DMS53 treated with DMSO at 0.1 percent for 48 hours (cell line): ENCODE results near the gene ZNF296.

Experiments
- DNase-seq: peaks from one replicate; lab custom pipeline; 2025; ENCODE audit not compliant: unreplicated experiment; lab: John Stamatoyannopoulos, UW

Gene ZNF296

GRCh38 chr19:45061965-45062364 is 14.3 kb downstream of the ZNF296 start:
- no peak for DNase-seq

GRCh38 chr19:45059258-45059965 is 16.9 kb downstream of the ZNF296 start:
- DNase-seq = peak; percentile 19

GRCh38 chr19:45058622-45059159 is 17.6 kb downstream of the ZNF296 start:
- DNase-seq = no peak

DNA sequence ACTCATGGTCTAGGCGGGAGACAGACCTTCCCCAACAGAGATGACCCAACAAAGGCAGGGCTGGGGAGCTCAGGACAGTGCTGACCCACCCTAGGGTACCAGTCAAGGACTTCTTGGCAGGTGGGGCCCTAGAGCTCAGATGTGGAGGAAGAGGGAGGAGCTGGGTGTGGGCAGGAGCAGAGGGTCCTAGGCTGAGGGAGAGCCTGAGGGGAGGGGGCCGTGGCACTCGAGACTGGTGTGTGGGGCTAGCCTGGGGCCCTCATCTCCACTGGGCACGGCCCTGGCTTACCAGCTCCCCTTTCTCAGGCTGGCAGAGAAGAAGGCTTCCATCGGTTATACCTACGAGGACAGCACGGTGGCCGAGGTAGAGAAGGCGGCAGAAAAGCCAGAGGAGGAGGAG is 18.8 kb downstream of the ZNF296 start:
- no peak for DNase-seq

DNA sequence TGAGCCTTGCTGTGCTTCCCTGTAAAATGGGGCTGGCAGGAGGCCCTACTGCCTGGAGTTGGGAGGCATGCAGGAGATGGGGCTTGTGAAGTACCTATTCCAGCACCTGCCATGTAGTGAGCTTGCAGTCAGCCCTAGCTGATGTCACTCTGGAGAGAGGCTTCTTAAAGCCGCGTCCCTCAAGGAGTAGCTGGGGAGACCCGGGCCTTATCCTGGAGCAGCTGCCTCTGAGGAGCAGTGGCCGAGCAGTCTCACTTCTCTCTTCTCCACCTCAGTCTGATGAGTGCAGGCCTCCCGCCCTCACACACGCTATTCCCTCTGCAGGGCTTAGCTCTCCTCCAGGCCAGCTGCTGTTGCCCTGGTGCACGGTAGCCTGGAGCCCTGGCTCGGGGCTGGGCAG is 19.4 kb downstream of the ZNF296 start:
- no peak for DNase-seq

DNA sequence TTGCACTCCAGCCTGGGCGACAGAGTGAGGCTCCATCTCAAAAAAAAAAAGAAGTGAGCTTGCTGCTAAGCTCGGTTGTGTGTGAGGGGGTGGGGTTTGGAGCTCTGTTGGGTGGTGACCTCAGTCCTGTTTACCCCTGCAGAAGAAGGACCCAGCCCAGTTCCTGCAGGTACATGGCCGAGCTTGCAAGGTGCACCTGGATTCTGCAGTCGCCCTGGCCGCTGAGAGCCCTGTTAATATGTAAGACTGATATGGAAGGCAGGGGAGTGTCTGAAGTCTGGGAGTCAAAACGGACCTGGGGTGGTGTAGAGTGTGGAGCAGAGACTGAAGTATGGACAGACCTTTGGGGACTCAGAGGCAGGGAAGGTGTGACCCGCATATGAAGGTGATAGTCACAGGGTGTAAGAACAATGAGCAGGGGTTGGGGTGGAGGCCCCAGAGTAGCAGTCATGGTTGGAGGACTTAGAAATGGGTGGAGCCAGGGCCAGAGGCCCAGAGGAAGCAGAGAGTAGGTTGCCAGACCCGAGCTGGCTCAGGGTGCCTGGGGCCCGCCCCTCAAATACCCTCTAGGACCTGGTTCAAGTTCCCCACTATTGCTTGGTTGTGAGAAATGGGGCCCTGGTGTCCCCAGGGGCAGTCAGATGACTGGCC is 24.2 kb downstream of the ZNF296 start:
- DNase-seq = no peak

DNA sequence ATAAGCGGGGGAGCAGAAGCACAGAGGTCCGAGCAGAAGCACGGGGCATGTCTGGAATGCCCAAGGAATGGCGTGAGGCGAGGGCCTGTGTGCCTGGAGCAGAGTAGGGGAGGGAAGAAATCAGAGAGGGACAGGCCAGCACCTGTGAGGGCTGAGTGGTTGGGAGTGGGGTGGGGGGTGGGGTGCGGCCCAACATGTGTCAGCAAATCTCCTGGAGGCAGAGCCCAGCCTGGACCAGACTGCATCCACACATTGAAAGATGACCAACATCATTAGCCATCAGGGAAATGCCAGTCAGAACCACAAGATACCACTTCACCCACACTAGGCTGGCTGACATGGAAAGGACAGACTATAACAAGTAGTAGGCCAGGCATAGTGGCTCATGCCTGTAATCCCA is 26.2 kb downstream of the ZNF296 start:
- no peak for DNase-seq

DNA sequence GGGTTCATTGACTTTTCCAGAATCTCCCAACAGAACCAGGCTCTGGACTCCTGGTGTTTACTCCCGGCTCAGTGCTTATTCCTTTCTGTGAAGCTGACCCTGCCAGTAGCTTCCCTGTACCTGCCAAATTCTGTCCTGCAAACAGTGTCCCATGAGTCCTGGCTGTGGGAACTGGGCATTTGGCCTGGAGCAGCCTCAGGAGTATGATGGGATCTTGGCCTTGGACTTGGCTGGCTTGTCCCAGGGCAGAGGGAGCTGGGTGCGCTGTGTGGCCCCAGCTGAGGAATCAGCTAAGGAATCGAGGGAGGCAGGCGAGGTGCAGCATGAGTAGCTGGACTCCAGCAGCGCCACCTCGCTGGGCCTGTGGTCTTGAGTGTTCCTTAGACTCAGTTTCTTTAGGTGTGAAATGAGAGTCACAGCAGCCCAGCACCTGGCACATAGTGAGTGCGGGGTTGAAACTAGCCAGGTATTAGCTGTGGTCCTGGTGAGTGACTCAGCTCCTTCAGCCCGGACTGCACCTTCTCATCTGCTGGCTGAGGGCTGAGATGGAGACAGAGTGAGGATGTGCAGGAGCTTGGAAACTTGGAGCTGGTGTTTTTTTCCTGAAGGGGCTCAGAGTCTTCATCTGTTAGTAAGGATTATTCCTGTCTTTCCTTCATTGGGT is 27.1 kb downstream of the ZNF296 start:
- DNase-seq = no peak

DNA sequence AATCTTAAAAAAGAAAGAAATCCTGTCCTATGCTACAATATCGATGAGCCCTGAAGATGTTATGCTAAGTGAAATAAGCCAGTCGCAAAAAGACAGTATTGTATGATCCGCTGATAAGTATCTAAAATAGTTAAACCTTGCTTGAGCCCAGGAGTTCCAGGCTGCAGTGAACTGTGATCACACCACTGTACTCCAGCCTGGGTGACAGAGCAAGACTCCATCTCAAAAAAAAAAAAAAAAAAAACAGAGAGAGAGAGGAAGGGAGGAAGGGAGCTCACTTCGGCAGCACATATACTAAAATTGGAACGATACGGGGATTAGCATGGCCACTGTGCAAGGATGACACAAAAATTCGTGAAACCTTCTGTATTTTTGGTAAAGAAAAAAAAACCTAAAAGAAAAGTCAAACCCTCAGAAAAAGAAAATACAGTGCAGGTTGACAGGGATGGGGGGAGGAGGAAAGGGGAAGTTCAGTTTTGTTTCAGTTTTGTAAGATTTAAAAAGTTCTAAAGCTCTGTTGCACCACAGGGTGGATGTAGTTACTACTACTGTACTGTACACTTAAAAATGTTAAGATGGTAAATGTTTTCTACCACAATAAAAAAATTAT is 29.0 kb downstream of the ZNF296 start:
- no peak for DNase-seq

DNA sequence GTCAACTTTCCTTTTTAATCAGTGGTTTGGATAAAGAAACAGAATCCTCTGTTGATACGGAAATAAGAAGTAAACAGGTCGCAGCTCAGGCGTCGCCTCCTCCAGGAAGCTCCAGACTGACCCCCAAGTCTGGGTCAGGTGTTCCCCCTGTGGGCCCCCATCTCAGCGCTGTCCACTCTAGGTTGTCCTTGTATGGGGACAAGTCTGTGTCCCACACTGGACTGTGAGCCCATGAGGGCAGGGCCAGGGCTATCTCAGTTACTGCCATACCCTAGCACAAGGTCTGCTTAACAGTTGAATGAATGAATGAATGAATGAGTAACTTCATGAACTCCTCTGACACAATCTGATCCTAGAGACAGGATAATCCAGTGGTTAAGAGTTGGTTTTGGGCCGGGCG is 29.9 kb downstream of the ZNF296 start:
- no peak for DNase-seq

GRCh38 chr19:45045671-45046353 is 30.5 kb downstream of the ZNF296 start:
- peak; percentile 40 for DNase-seq

- DNase-seq = no peak
Measured at GRCh38 chr19:45041125-45041524, 35.2 kb downstream of the ZNF296 start.

GRCh38 chr19:45040059-45040771 is 36.1 kb downstream of the ZNF296 start:
- no peak for DNase-seq

- peak; percentile 51 for DNase-seq
Measured at GRCh38 chr19:45038931-45039893, 37.1 kb downstream of the ZNF296 start, which contains the start of gene CLASRP. Gene CLASRP (plus strand): TSS chr19:45039045. CDS start chr19:45040213, 1,168 bp downstream.

GRCh38 chr19:45037393-45038169 is 38.7 kb downstream of the ZNF296 start:
- DNase-seq = no peak

DNA sequence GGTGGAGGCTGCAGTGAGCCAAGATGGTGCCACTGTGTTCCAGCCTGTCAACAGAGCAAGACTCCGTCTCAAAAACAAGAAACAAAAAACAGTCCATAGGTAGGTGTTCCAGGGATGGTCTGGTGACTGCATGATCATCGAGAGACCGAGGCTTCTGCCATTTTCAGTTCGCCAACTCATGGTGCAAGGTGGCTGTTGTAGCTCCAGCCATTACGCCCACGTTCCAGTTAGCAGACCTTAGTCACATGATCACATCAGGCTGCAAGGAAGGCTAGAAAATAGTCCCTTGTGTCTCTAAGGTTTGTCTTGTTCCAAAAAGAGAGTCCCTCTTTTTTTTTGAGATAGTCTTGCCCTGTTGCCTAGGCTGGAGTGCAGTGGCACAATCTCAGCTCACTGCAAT is 40.5 kb downstream of the ZNF296 start:
- no peak for DNase-seq

GRCh38 chr19:45032421-45032820 is 43.9 kb downstream of the ZNF296 start:
- no peak for DNase-seq

DNA sequence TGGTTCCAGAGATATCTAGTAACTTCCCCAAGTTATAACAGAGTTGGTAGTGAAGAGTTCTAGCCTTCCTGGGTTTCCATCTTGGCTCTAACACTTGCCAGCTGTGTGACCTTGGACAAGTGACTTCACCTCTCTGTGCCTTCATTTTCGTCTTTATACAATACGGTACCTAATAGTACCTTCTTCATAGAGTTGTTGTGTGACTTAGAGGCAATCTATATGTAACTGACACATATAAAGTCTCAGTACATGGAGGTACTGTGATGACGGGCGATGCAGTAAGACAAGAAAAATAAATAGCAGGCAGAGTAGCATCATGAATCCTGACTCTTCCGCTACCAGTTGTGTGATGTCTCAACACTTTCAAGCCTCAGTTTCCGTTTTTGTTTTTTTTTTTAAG is 45.5 kb downstream of the ZNF296 start:
- no peak for DNase-seq
